Adipocyte (in vitro differentiated cells): ENCODE data around the gene DENND10.

Experiments used
- DNase-seq: peaks from one replicate; pipeline ENCODE4 v3.0.0-alpha.2; 2015; ENCODE audit warnings: low read depth
- H3K27me3 ChIP-seq: replicated peaks from 2 replicates; pipeline ENCODE4 v1.7.0; 2013; ENCODE audit warnings: mild to moderate bottlenecking, low read length, moderate library complexity; ENCODE audit not compliant: control insufficient read depth, insufficient read depth
- H3K36me3 ChIP-seq: 2 replicates; pipeline ENCODE4 v1.7.0; 2013; ENCODE audit warnings: low read length, mild to moderate bottlenecking, moderate library complexity; ENCODE audit not compliant: control insufficient read depth, insufficient read depth, severe bottlenecking
- H3K4me1 ChIP-seq: 2 replicates; pipeline ENCODE4 v1.7.0; 2013; ENCODE audit warnings: mild to moderate bottlenecking, low read length, moderate library complexity; ENCODE audit not compliant: control insufficient read depth, insufficient read depth
- H3K4me3 ChIP-seq: 2 replicates; pipeline ENCODE4 v1.7.0; 2013; ENCODE audit warnings: mild to moderate bottlenecking, low read length, moderate library complexity
- H3K9ac ChIP-seq: 2 replicates; pipeline ENCODE4 v1.7.0; 2013; ENCODE audit warnings: mild to moderate bottlenecking, low read length, moderate library complexity
- H3K9me3 ChIP-seq: 2 replicates; pipeline ENCODE4 v1.7.0; 2013; ENCODE audit warnings: mild to moderate bottlenecking, low read length, moderate library complexity; ENCODE audit not compliant: control insufficient read depth

Gene DENND10

GRCh38 chr10:119159332-119159731, 55.4 kb downstream of the DENND10 start:
- H3K9ac ChIP-seq: no peak overlapping the region
- H3K9me3 ChIP-seq: no peaks in the 10 kb centered on the region
- H3K4me1 ChIP-seq: peaks cover 9% of the 10 kb centered on the region
- peaks cover 45% of the 10 kb centered on the region for H3K36me3 ChIP-seq
- no peaks in the 10 kb centered on the region for H3K27me3 ChIP-seq
- no peak for DNase-seq
- no peak overlapping the region for H3K4me3 ChIP-seq

GRCh38 chr10:119161680-119162451, 58.0 kb downstream of the DENND10 start:
- Histone ChIP-seq H3K4me3 (no peak overlapping the region), H3K27me3 (no peaks in the 10 kb centered on the region), H3K9ac (no peak overlapping the region), H3K4me1 (peaks cover 25% of the 10 kb centered on the region), H3K9me3 (no peaks in the 10 kb centered on the region), H3K36me3 (peaks cover 21% of the 10 kb centered on the region)
- DNase-seq: no peak

DNA sequence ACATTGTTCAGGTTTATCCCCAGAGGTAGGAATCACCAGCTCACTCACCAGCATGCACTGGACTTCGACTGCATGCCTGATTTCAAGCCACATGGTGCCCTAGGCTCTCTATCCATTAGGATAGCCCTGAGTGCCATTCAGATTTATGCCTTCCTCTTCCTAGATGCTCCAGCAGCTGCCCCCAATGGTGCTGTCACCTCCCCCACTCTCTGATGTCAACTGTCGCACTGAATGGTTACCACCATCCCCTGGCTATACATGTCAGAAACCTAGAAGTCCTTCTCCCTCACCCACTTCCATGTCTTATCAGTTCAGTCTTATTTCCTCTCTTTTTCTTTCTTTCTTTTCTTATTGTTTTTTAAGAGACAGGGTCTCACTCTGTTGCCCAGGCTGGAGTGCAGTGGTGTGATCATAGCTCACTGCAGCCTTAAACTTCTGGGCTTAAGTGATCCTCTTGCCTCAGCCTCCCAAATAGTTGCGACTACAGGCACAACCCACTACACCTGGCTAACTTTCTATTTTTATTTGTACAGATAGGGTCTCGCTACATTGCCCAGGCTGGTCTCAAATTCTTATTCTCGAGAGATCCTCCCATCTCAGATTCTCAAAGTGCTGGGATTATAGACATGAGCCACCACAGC, 58.7 kb downstream of the DENND10 start:
- Histone ChIP-seq H3K4me1 (peaks cover 25% of the 10 kb centered on the region), H3K36me3 (peaks cover 22% of the 10 kb centered on the region), H3K9ac (no peak overlapping the region), H3K4me3 (no peak overlapping the region), H3K27me3 (no peaks in the 10 kb centered on the region), H3K9me3 (no peaks in the 10 kb centered on the region)
- no peak for DNase-seq

- Histone ChIP-seq H3K9ac (peak within 1 kb of the TSS; percentile 92), H3K4me3 (peak within 1 kb of the TSS; percentile 90), H3K36me3 (peaks cover 34% of the 10 kb centered on the region), H3K4me1 (peaks cover 25% of the 10 kb centered on the region), H3K27me3 (no peaks in the 10 kb centered on the region), H3K9me3 (no peaks in the 10 kb centered on the region)
- DNase-seq: peak; percentile 86
These were observed 61.5 kb downstream of the DENND10 start, which contains the start of gene SFXN4 for GRCh38 chr10:119165171-119166117. Gene SFXN4 (minus strand): TSS chr10:119165714. CDS start chr10:119165647, 67 bp downstream.

DNA sequence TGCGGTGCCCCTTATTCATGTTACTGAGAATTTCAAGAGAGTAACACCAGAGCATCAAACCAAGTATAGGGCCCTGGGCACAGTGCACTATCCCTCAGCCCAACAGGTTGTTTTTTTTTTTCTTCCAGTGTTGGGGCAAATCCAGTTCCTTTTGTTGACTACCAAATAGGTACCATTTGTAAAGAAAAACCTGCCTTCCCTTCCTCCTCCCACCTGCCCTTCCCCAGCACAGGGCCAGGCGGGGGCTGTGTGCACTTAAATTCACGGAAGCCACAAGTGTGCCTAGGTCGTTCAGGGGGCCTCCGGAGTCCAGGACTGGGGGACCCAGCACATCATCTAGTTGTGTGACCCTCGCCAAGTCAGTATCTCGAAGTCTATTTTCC, 62.2 kb downstream of the DENND10 start:
- Histone ChIP-seq H3K4me1 (peaks cover 25% of the 10 kb centered on the region), H3K27me3 (no peaks in the 10 kb centered on the region), H3K9me3 (no peaks in the 10 kb centered on the region), H3K9ac (peak overlapping the region; percentile 92), H3K4me3 (peak overlapping the region; percentile 90), H3K36me3 (peaks cover 37% of the 10 kb centered on the region)
- no peak for DNase-seq

DNA sequence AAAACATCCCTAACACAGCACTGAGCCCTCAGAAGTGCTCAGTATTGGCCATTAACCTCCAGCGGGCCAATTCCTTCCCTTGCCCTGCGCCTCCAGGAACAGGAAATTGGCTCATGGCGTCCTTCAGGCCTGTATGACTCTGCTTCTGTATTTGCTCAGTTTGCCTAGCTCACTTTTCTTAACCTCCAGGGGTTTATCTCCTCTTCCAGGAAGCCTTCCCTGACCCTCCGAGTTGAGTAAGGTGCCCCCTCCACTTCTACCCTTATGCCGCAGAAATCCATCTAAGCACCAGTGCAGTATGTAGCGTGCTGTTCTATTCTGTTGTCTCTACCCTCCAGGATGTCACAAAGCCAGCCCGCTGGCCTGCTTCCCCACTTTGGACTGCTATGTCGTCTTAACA, 62.7 kb downstream of the DENND10 start:
- Histone ChIP-seq H3K4me3 (no peak overlapping the region), H3K27me3 (no peaks in the 10 kb centered on the region), H3K9me3 (no peaks in the 10 kb centered on the region), H3K9ac (no peak overlapping the region), H3K36me3 (peaks cover 42% of the 10 kb centered on the region), H3K4me1 (peaks cover 22% of the 10 kb centered on the region)
- DNase-seq: no peak

DNA sequence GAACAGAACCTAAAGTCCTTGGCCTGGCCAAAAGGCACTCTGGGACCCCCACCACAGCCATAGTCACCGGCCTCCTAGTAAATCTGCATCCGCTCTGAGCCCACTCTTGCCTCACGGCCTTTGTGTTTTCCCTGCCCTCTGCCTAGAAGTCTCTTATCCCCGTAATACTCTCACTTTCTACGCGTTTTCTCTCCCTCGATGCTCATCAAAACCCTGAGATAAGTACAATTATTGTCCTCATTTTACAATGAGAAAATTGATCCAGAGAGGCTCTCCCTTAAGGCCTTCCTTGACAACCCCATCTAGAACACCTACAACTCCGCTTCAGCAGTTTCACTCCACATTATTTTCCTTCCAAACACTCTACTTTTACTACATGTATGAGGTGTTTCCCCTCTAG, 63.1 kb downstream of the DENND10 start:
- Histone ChIP-seq H3K36me3 (peaks cover 47% of the 10 kb centered on the region), H3K27me3 (no peaks in the 10 kb centered on the region), H3K9me3 (no peaks in the 10 kb centered on the region), H3K9ac (no peak overlapping the region), H3K4me1 (peaks cover 18% of the 10 kb centered on the region), H3K4me3 (no peak overlapping the region)
- no peak for DNase-seq

GRCh38 chr10:119174109-119174508, 70.2 kb downstream of the DENND10 start:
- peaks cover 44% of the 10 kb centered on the region for H3K36me3 ChIP-seq
- no peak for DNase-seq

GRCh38 chr10:119176166-119176565, 72.3 kb downstream of the DENND10 start:
- Histone ChIP-seq H3K4me1 (peaks cover 38% of the 10 kb centered on the region), H3K9me3 (no peaks in the 10 kb centered on the region), H3K36me3 (peaks cover 28% of the 10 kb centered on the region), H3K4me3 (no peak overlapping the region), H3K27me3 (no peaks in the 10 kb centered on the region), H3K9ac (peak overlapping the region; percentile 7)
- peak; percentile 69 for DNase-seq

More at GRCh38 chr10:119174109-119174508, 70.2 kb downstream of the DENND10 start:
- Histone ChIP-seq H3K4me1 (peaks cover 37% of the 10 kb centered on the region), H3K4me3 (no peak overlapping the region), H3K9ac (no peak overlapping the region), H3K27me3 (no peaks in the 10 kb centered on the region), H3K9me3 (no peaks in the 10 kb centered on the region)

- no peaks in the 10 kb centered on the region for H3K9me3 ChIP-seq
- H3K36me3 ChIP-seq: peaks cover 15% of the 10 kb centered on the region
- H3K9ac ChIP-seq: peak overlapping the region; percentile 92
- DNase-seq: no peak
- peaks cover 32% of the 10 kb centered on the region for H3K4me1 ChIP-seq
- H3K27me3 ChIP-seq: no peaks in the 10 kb centered on the region
- peak overlapping the region; percentile 96 for H3K4me3 ChIP-seq
These were observed 73.9 kb downstream of the DENND10 start for GRCh38 chr10:119177708-119178371.
